ENCODE data around the gene SYNJ1. TPM values are rescaled to one million over a fixed set of nuclear protein-coding genes. Genes with fewer than 3 reads are reported as not detected.
"Not testable (repeated sequence)": the region's sequence is repeated elsewhere in the genome, so short reads cannot be mapped to it uniquely, and the experiment has no call there.

SYNJ1 gene
- total RNA-seq, 1 experiment from 2014 or later: 4.2 TPM

DNA sequence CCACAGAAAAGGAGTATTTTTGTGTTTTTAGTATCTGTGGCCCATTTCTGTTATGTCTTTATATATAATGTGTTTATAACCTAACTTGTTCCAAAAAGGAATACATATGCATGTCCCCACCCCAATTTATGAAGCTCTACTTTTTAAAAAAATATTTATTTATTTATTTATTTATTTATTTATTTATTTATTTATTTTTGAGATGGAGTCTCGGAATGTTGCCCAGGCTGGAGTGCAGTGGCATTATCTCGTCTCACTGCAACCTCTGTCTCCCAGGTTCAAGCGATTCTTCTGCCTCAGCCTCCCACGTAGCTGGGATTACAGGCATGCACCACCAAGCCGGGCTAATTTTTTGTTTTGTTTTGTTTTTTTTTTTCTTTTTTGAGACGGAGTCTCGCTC, 32.3 kb downstream of the SYNJ1 start:
- H3K4me1 Mint-ChIP-seq; H3K27me3 Mint-ChIP-seq (ENCODE audit: low read depth); DNase-seq (ENCODE audit: low spot score); H3K36me3 Mint-ChIP-seq; ATAC-seq; H3K9me3 Mint-ChIP-seq; H3K27ac Mint-ChIP-seq; H3K4me3 Mint-ChIP-seq: not testable (repeated sequence)
- POLR2A ChIA-PET: interaction anchor here (0.6 kb wide), 1 partner anchor 220 kb away, joined by 3 read pairs; no protein-coding TSS in a partner anchor
- CTCF ChIA-PET: interaction anchor here (1.2 kb wide), 1 partner anchor 131 kb away, joined by 3 read pairs; no protein-coding TSS in a partner anchor

DNA sequence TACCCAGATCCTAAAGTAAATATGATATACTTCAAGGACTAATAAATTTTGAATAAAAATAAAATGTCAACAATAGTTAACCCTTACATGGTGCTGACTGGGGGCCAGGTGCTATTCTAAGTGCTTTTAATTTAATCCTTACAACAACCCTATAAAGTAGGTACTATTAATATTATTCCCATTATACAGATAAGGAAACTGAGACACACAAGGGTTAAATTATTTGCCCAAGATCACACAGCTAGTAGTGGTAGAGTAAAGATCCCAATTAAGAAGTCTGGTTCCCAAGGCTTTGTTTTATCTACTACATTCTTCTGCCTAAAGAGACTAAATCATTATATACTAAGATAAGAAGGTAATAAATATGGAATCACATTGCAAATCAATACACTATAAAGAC, 34.2 kb downstream of the SYNJ1 start:
- H3K9me3 Mint-ChIP-seq: no peaks in the 10 kb centered on the region
- no peak for TF ChIP-seq TCF7 (CRISPR knock-in tag; IDR thresholded peaks at IDR 0.05; ENCODE audit: low read depth)
- TF ChIP-seq ARID4B (CRISPR knock-in tag; IDR thresholded peaks at IDR 0.05; ENCODE audit: borderline replicate concordance): no peak
- TF ChIP-seq, protein P1, sequence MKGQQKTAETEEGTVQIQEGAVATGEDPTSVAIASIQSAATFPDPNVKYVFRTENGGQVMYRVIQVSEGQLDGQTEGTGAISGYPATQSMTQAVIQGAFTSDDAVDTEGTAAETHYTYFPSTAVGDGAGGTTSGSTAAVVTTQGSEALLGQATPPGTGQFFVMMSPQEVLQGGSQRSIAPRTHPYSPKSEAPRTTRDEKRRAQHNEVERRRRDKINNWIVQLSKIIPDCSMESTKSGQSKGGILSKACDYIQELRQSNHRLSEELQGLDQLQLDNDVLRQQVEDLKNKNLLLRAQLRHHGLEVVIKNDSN (CRISPR knock-in tag; IDR thresholded peaks at IDR 0.05): no peak
- TF ChIP-seq NR1H2 (CRISPR knock-in tag; IDR thresholded peaks at IDR 0.05): no peak
- no peak for TF ChIP-seq ATF6 (CRISPR knock-in tag; IDR thresholded peaks at IDR 0.05)
- no peak for TF ChIP-seq SMAD3 (CRISPR knock-in tag; IDR thresholded peaks at IDR 0.05; ENCODE audit: borderline replicate concordance)
- no peak for TF ChIP-seq ZNF317 (CRISPR knock-in tag; IDR thresholded peaks at IDR 0.05; ENCODE audit: borderline replicate concordance, low read depth)
- no peak for TF ChIP-seq PREB (CRISPR knock-in tag; IDR thresholded peaks at IDR 0.05; ENCODE audit: borderline replicate concordance)
- TF ChIP-seq NFE2L1 (CRISPR knock-in tag; IDR thresholded peaks at IDR 0.05): no peak
- TF ChIP-seq IRF2 (CRISPR knock-in tag; IDR thresholded peaks at IDR 0.05; ENCODE audit: borderline replicate concordance, low read depth): no peak
- TF ChIP-seq GTF2I (CRISPR knock-in tag; conservative IDR thresholded peaks at IDR 0.05): no peak
- no peak for TF ChIP-seq PRRX2 (CRISPR knock-in tag; IDR thresholded peaks at IDR 0.05)
- TF ChIP-seq ZSCAN18 (CRISPR knock-in tag; IDR thresholded peaks at IDR 0.05): no peak
- no peak for TF ChIP-seq ZNF512 (CRISPR knock-in tag; IDR thresholded peaks at IDR 0.05; ENCODE audit: borderline replicate concordance)
- TF ChIP-seq ESRRA (CRISPR knock-in tag; IDR thresholded peaks at IDR 0.05; ENCODE audit: borderline replicate concordance): no peak
- no peak overlapping the region for H3K4me3 Mint-ChIP-seq

More for the DNA sequence above, 34.2 kb downstream of the SYNJ1 start:
- ATAC-seq (no peak), DNase-seq (ENCODE audit: low spot score) (no peak)
- H3K27me3 Mint-ChIP-seq (ENCODE audit: low read depth): no peaks in the 10 kb centered on the region
- H3K27ac Mint-ChIP-seq: no peak overlapping the region
- no peaks in the 10 kb centered on the region for H3K4me1 Mint-ChIP-seq
- CTCF ChIA-PET: no interaction called here
- H3K36me3 Mint-ChIP-seq: no peaks in the 10 kb centered on the region
- POLR2A ChIA-PET: no interaction called here
